Measurements from ENCODE around the gene RIMBP2.

RIMBP2 gene

DNA sequence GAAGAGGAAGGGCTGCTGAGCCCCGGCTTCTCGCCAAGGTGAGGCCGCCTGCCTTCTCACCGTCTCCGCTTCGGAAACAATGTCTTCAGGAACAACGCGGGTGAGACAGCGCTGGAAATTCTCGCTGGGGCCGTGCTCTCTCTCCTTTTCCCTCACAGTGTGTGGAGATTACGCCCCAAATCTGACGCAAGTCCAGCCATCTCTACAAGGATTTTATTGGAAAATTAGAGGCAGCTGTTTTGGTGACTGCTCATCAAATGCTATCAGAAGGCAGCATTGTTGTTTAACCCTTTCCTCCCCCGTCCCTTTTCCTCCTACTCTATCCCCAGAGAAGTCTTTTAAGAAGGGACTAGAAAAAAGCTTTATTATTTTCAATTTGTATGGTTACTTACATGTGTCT, 324.9 kb downstream of the RIMBP2 start:
- no peak for DNase-seq

DNA sequence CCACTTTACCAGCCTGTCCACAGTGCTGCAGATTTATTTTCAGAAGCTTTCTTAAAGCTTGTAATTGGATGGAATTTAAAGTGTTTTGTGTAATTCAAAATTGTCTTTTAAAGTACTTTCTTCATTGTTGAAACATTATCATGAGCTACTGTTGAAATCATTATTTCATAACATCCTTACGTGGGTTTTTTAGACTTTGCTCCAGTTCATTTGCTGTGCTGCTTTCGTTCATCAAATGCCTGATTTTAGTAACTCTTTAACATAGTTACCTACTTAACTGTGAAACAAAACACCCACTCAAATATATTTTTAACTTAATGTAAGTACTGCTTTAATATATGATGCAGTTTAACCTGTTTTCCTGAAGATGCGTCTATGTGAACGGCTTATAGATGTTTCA, 330.9 kb downstream of the RIMBP2 start:
- DNase-seq = no peak

- no peak for DNase-seq
Observed at GRCh38 chr12:130384234-130384633, 331.9 kb downstream of the RIMBP2 start.

GRCh38 chr12:130382818-130383217, 333.3 kb downstream of the RIMBP2 start:
- no peak for DNase-seq

GRCh38 chr12:130375296-130376287, 340.5 kb downstream of the RIMBP2 start:
- no peak for DNase-seq

DNA sequence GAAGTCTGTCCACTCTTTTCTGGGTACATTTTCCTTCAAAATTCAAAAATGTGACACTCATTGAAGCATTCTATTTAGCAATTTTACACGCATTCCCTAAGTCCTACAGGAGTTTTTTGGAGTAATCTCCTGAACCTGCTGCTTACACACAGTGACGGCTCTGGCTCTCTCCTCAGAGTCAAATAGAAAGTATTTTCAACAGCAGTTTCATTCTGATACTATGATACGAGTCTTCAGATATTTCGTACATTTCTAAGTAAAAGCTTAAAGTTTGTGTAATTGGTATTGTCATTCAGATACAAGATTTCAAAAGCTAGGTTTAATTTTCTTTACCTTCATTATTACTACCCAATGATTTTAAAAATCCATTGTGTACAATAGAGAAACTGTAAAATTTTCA, 342.0 kb downstream of the RIMBP2 start:
- DNase-seq = no peak

DNA sequence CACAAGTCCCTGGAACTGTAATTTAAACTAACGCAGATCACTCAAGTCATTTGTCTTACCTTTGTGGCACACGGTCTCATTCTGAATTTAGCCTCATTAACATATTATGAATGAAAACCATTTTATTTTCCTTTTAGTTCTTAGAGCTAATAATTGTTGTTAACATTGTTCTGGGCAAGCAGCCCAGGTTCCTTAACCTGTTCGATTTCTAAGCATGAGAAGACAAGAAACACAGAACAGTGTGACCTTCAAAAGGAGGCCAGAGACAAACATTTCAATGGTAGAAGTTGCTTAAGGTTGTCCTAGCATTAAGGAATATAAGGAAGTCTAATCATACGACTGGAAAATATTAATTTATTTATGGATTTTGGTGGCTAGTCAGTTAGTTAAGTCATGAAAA, 343.2 kb downstream of the RIMBP2 start:
- DNase-seq = no peak

DNA sequence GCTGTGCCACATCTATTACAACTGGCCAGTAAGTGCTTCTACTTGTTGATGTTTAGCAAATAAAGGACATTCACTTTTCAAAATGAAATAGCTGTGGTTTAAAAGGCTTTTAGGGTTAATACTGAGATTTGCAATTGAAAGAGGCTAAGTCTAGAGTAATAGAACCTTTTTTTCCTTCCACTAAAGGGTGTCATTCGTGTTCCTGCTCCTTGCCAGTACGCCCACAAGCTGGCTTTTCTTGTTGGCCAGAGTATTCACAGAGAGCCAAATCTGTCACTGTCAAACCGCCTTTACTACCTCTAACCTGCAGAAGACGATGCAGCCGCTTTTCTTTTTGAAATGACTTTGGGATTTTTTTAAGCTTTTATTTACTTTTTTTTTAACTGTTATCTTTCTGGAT, 344.8 kb downstream of the RIMBP2 start:
- DNase-seq = no peak

GRCh38 chr12:130369816-130370215, 346.3 kb downstream of the RIMBP2 start:
- no peak for DNase-seq

DNA sequence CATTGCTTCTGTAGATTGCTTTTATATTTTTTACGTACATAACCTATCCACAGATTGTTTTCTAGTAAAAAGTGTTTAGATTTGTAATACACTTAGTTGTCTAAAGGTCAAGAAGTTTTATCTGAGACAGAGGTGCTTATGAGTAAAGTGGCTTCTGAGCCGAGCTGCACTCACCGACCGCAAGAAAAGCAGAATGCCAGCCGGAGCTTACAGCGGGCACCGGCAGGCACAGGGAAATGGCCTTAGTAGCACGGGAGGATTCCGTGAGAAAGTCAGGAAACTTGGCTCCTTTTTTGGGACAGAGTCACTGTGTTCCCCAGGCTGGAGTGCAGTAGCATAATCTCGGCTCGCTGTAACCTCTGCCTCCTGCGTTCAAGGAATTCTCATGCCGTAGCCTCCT, 348.6 kb downstream of the RIMBP2 start:
- no peak for DNase-seq

DNA sequence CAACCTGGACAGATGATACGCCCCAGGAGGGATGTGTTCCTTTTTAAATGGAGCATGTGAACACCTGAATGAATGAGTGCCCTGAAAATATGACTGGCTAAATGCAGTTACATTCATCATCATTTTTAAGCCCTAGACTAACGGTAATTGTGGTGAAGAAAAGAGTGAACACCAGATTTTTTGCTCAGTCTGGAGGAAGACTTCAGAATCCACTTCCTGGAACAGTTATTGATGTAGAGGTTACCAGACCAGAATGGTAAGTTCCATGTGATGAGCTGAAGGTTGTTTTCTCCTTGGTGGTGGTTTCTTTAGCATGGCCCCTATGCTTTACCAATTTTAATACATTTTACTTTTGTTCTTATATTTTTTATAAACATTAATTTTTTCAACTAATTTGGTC, 349.1 kb downstream of the RIMBP2 start:
- DNase-seq = no peak

DNA sequence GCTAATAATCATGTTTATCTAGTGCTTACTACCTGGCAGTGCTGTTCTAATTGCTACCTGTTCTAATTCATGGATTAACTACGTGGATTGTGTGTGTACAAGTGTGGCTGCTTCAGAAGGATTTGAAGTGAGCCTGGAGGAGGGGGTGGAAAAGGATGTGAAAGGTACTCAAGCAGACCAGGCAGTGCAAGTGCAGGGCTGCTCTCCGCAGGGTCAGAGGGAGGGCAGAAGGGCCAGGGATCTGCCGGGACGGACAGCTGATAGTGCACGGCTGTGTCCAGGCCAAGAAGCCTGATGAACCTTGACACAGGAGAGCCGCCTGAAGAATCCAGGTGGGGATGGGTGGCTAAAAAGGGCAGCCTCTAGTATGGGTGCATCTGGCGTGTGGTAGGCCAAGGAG, 349.9 kb downstream of the RIMBP2 start:
- no peak for DNase-seq

DNA sequence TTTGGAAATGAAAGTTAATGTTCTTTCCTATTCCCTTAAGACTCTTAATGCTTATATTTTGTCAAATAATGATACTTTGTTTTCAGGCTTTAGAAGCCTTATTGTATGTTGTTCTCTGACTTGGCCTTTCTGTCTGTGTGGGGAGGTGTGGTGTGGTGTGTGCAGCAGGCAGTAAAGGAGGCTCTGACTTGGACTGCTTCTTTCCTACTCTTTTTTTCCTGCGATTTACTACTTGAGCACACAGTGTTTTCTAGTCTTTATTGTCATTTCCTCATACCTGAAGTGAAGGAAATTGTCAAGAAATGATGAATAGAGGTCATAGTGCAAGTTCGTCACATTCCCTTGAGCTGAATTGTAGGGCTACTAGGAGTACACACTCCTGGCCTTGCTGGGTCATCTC, 351.5 kb downstream of the RIMBP2 start:
- no peak for DNase-seq

DNA sequence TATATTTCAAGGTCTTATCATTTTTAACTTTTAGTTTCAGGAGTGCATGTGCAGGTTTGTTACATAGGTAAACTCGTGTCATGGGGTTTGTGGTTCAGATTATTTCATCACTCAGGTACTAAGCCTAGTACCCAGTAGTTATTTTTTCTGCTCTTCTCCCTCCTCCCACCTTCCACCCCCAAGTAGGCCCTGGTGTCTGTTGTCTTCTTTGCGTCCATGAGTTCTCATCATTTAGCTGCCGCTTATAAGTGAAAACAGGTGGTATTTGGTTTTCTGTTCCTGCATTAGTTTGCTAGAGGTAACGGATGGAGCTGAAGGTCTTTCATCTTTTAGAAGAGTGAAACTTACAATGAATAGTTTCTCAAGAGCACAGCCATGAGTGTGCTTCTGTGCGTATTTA, 354.0 kb downstream of the RIMBP2 start:
- DNase-seq = no peak

DNA sequence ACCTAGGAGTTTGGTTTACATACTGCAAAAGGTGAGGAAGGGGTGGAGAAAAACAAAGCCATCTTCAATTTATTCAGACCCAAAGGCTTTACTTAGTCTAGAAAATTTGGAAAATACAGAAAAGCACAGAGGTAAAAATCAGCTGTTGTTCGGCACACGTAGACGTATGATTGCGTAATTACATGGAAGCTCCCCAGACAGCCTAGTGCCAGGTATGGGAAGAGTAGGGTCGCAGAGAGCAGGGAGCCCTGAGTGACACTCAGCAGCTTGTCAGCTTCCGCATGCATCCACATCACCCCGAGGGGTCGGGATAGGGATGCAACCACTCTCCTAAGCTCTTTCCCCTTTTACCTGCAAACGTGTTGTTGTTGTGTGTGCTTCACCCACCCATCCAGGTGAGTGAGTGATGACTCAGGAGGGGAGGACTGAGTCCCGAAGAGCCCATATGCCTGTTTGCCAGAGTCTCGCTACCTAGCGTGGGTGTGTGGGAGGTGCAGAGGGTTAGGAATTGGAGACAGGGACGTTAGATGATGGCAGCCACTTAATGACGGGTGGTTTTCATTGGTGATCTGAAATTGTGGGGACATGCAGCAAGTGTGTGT, 358.3 kb downstream of the RIMBP2 start:
- DNase-seq = no peak

DNA sequence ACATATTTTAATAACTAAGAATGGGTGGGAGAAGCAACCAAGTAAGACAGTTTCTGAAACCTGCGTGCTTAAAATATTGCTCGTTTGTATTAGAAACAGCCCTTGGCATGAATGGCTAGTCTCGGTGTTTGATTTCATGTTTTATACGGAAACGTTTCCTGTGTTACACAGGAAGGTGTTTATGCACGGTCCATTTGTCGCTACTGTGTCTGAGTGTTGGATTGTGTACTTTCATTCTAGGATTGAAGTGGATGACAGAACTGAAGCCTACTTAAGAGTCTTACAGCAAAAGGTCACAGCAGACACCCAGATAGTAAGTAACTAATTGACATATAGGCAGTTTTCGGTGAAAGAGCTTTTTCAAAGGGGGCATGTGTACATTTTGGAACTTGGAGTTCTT, 358.9 kb downstream of the RIMBP2 start:
- DNase-seq = no peak

DNA sequence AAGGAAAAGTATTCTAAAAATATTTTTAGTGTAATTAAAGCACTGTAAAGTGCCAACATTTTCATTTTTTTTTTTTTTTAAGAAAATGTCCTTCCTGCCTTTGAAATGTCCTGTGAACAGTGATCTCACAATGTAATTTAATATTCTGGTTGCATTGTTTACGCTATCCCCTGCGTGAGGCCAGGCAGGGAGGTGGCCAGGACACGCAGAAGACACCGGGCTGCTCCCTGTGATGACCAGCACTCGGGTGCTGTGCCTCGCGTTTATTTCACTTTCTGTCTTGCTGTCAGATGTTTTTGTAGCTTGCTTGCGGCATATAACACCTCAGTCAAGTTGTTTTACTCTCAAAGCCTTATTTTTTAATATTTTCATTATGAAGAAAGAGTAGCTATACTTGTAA, 359.9 kb downstream of the RIMBP2 start:
- no peak for DNase-seq

DNA sequence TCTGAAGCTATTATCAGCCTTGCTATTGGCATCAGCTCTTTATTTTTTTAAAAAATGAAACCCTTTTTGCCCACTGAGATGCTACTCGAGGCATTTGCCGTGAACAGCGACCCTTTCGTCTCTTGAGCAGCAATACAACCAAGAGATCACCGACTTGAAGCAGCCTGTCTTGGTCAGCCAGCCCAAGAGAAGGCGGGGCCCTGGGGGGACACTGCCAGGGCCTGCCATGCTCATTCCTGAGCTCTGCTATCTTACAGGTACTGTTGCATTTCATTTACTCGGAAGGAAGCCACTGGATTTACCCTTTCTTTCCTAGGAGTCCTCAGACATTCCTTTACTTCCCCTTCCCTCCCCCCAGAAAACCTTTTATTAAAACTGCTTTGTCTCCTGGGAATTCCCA, 361.7 kb downstream of the RIMBP2 start:
- DNase-seq = no peak

DNA sequence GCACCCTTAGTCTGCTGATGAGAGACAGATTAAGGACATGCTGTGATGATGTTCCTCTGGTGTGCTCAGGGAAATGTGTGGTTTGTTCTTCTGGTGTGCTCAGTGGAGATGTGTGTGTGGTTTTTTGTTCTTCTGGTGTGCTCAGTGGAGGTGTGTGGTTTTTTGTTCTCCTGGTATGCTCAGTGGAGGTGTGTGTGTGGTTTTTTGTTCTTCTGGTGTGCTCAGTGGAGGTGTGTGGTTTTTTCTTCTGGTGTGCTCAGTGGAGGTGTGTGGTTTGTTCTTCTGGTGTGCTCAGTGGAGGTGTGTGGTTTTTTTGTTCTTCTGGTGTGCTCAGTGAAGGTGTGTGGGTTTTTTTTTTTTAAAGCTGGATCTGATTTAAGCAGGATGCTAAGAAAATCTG, 363.0 kb downstream of the RIMBP2 start:
- DNase-seq = no peak

- no peak for DNase-seq
Observed at GRCh38 chr12:130351326-130351725, 364.8 kb downstream of the RIMBP2 start.

- no peak for DNase-seq
Observed at GRCh38 chr12:130350715-130351114, 365.4 kb downstream of the RIMBP2 start.

GRCh38 chr12:130347588-130347987, 368.5 kb downstream of the RIMBP2 start:
- no peak for DNase-seq
